ENCODE results near the gene LOXL4. TPM values are rescaled to one million over a fixed set of nuclear protein-coding genes. Genes with fewer than 3 reads are reported as not detected.
A peak's percentile ranks its signal among the peaks of the same experiment; 100 is the strongest.

The LOXL4 gene
- total and polyA plus RNA-seq, 2 donors = 0.99 to 3.6 TPM

- no peak overlapping the region for H3K27ac ChIP-seq (ENCODE audit: low read depth in 1 of 2, low read length in 1 of 2)
- DNase-seq (ENCODE audit: low read depth in 6 of 9, low spot score in 9 of 9) = no peak
- 97% methylated on average over 17 of the region's 17 CpGs for WGBS
These were observed 12.7 kb downstream of the LOXL4 start for GRCh38 chr10:98255146-98255877.

GRCh38 chr10:98254234-98254974, 13.6 kb downstream of the LOXL4 start:
- no peaks in the 10 kb centered on the region for H3K9me3 ChIP-seq (ENCODE audit: control insufficient read depth in 2 of 2, insufficient read depth in 1 of 2, low read length in 1 of 2)
- no peaks in the 10 kb centered on the region for H3K27me3 ChIP-seq (ENCODE audit: control insufficient read depth in 2 of 2, insufficient read depth in 1 of 2, low read length in 1 of 2)
- H3K4me1 ChIP-seq (ENCODE audit: control insufficient read depth in 2 of 2, insufficient read depth in 2 of 2, low read length in 2 of 2) = no peaks in the 10 kb centered on the region
- no peak overlapping the region for H3K4me3 ChIP-seq (ENCODE audit: low read length in 2 of 2)
- H3K27ac ChIP-seq (ENCODE audit: low read depth in 1 of 2, low read length in 1 of 2) = no peak overlapping the region
- DNase-seq (ENCODE audit: low read depth in 6 of 9, low spot score in 9 of 9) = no peak
- WGBS = 89% methylated on average over 10 of the region's 10 CpGs
- H3K36me3 ChIP-seq (ENCODE audit: control insufficient read depth in 2 of 2, insufficient read depth in 2 of 2, low read length in 1 of 2) = peaks cover 14% of the 10 kb centered on the region in 2 donors

More at GRCh38 chr10:98255146-98255877, 12.7 kb downstream of the LOXL4 start:
- H3K4me1 ChIP-seq (ENCODE audit: control insufficient read depth in 2 of 2, insufficient read depth in 2 of 2, low read length in 2 of 2) = no peaks in the 10 kb centered on the region
- H3K36me3 ChIP-seq (ENCODE audit: control insufficient read depth in 2 of 2, insufficient read depth in 2 of 2, low read length in 1 of 2) = peaks cover 10 to 14% of the 10 kb centered on the region in 2 donors
- H3K9me3 ChIP-seq (ENCODE audit: control insufficient read depth in 2 of 2, insufficient read depth in 1 of 2, low read length in 1 of 2) = no peaks in the 10 kb centered on the region
- no peak overlapping the region for H3K4me3 ChIP-seq (ENCODE audit: low read length in 2 of 2)
- H3K27me3 ChIP-seq (ENCODE audit: control insufficient read depth in 2 of 2, insufficient read depth in 1 of 2, low read length in 1 of 2) = no peaks in the 10 kb centered on the region

- Histone ChIP-seq H3K4me3 (ENCODE audit: low read length in 2 of 2) (no peak overlapping the region), H3K36me3 (ENCODE audit: control insufficient read depth in 2 of 2, insufficient read depth in 2 of 2, low read length in 1 of 2) (peaks cover 17 to 20% of the 10 kb centered on the region in 2 donors), H3K4me1 (ENCODE audit: control insufficient read depth in 2 of 2, insufficient read depth in 2 of 2, low read length in 2 of 2) (no peaks in the 10 kb centered on the region), H3K27ac (ENCODE audit: low read depth in 1 of 2, low read length in 1 of 2) (no peak overlapping the region), H3K9me3 (ENCODE audit: control insufficient read depth in 2 of 2, insufficient read depth in 1 of 2, low read length in 1 of 2) (no peaks in the 10 kb centered on the region), H3K27me3 (ENCODE audit: control insufficient read depth in 2 of 2, insufficient read depth in 1 of 2, low read length in 1 of 2) (no peaks in the 10 kb centered on the region)
- no peak for DNase-seq (ENCODE audit: low read depth in 6 of 9, low spot score in 9 of 9)
- 98% methylated on average over 17 of the region's 17 CpGs for WGBS
These were observed 14.5 kb downstream of the LOXL4 start for GRCh38 chr10:98253499-98253898.

DNA sequence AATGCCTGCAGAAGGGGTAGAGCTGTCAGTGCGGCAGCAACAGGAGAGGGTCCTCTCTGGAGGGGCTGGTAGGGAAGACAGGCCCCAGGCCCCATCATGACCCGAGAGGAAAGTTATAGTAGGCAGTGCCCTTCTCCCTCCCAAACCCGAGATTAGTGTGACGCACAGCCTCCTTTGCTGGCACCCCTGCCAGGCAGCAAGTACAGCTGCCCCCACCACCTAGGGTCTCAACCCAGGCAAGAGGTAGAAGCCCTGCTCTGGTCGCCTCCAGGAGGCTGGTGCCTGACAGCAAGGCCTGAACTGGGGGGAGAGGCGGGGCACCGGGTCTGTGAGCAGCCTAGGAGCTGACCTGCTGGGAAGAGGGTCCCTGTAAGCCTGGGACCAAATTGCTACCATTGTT, 15.5 kb downstream of the LOXL4 start:
- Histone ChIP-seq H3K27me3 (ENCODE audit: control insufficient read depth in 2 of 2, insufficient read depth in 1 of 2, low read length in 1 of 2) (no peaks in the 10 kb centered on the region), H3K36me3 (ENCODE audit: control insufficient read depth in 2 of 2, insufficient read depth in 2 of 2, low read length in 1 of 2) (peaks cover 22 to 28% of the 10 kb centered on the region in 2 donors), H3K9me3 (ENCODE audit: control insufficient read depth in 2 of 2, insufficient read depth in 1 of 2, low read length in 1 of 2) (no peaks in the 10 kb centered on the region), H3K27ac (ENCODE audit: low read depth in 1 of 2, low read length in 1 of 2) (no peak overlapping the region), H3K4me3 (ENCODE audit: low read length in 2 of 2) (no peak overlapping the region), H3K4me1 (ENCODE audit: control insufficient read depth in 2 of 2, insufficient read depth in 2 of 2, low read length in 2 of 2) (peaks cover under 1% of the 10 kb centered on the region in 2 donors)
- no peak for DNase-seq (ENCODE audit: low read depth in 6 of 9, low spot score in 9 of 9)
- WGBS = 96% methylated on average over 7 of the region's 7 CpGs

DNA sequence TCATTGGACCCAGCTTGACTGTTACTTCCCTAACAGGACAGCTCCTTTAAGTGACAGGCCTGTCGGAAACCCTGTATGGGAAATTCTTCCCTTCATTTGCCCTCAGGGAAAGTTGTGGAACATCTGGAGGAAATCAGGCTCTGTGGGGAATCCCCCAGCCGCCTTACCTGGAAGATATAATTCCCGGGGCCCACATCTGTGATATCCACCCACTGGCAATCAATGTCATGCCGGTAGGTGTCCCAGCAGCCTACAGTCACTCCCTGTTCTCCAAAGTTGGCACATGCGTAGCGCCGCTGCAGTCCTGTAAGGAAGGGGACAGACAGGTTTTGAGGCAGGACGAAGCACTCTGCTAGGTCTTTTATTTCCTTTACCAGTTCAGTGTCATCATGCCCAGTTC, 16.6 kb downstream of the LOXL4 start:
- Histone ChIP-seq H3K36me3 (ENCODE audit: control insufficient read depth in 2 of 2, insufficient read depth in 2 of 2, low read length in 1 of 2) (peaks cover 27 to 32% of the 10 kb centered on the region in 2 donors), H3K27ac (ENCODE audit: low read depth in 1 of 2, low read length in 1 of 2) (no peak overlapping the region), H3K27me3 (ENCODE audit: control insufficient read depth in 2 of 2, insufficient read depth in 1 of 2, low read length in 1 of 2) (no peaks in the 10 kb centered on the region), H3K9me3 (ENCODE audit: control insufficient read depth in 2 of 2, insufficient read depth in 1 of 2, low read length in 1 of 2) (no peaks in the 10 kb centered on the region), H3K4me3 (ENCODE audit: low read length in 2 of 2) (no peak overlapping the region), H3K4me1 (ENCODE audit: control insufficient read depth in 2 of 2, insufficient read depth in 2 of 2, low read length in 2 of 2) (peaks cover 10% of the 10 kb centered on the region in 2 donors)
- no peak for DNase-seq (ENCODE audit: low read depth in 6 of 9, low spot score in 9 of 9)
- 96% methylated on average over 8 of the region's 8 CpGs for WGBS

DNA sequence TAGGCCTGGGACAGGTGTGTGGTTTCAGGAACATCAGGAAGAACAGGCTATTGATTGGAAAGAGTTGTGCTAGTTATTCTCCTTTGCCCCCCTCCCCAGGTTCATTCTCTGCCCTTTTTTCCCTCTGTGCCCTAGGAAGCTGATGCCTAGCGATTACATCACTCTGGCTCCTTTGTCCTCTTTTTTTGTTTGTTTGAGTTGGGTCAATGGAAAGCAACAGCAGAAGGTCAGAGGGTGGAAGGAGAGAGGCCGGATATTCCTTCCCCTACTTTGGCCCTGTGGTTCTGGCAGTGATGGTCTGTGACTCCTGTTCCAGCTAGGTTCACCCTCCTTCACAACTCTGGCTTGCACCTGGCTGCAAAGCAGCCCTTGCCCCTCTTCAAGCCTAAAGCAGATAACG, 18.9 kb downstream of the LOXL4 start:
- no peak overlapping the region for H3K27ac ChIP-seq (ENCODE audit: low read depth in 1 of 2, low read length in 1 of 2)
- H3K4me1 ChIP-seq (ENCODE audit: control insufficient read depth in 2 of 2, insufficient read depth in 2 of 2, low read length in 2 of 2) = peaks cover 10% of the 10 kb centered on the region in 2 donors
- H3K27me3 ChIP-seq (ENCODE audit: control insufficient read depth in 2 of 2, insufficient read depth in 1 of 2, low read length in 1 of 2) = no peaks in the 10 kb centered on the region
- peaks cover 38% of the 10 kb centered on the region in 2 donors for H3K36me3 ChIP-seq (ENCODE audit: control insufficient read depth in 2 of 2, insufficient read depth in 2 of 2, low read length in 1 of 2)
- H3K4me3 ChIP-seq (ENCODE audit: low read length in 2 of 2) = no peak overlapping the region
- H3K9me3 ChIP-seq (ENCODE audit: control insufficient read depth in 2 of 2, insufficient read depth in 1 of 2, low read length in 1 of 2) = no peaks in the 10 kb centered on the region
- DNase-seq (ENCODE audit: low read depth in 6 of 9, low spot score in 9 of 9) = no peak
- WGBS = 94% methylated on average over 3 of the region's 3 CpGs

GRCh38 chr10:98248018-98248417, 20.0 kb downstream of the LOXL4 start:
- no peak for DNase-seq (ENCODE audit: low read depth in 6 of 9, low spot score in 9 of 9)
- Histone ChIP-seq H3K9me3 (ENCODE audit: control insufficient read depth in 2 of 2, insufficient read depth in 1 of 2, low read length in 1 of 2) (no peaks in the 10 kb centered on the region), H3K4me1 (ENCODE audit: control insufficient read depth in 2 of 2, insufficient read depth in 2 of 2, low read length in 2 of 2) (peaks cover 10% of the 10 kb centered on the region in 2 donors), H3K27ac (ENCODE audit: low read depth in 1 of 2, low read length in 1 of 2) (no peak overlapping the region), H3K4me3 (ENCODE audit: low read length in 2 of 2) (no peak overlapping the region), H3K36me3 (ENCODE audit: control insufficient read depth in 2 of 2, insufficient read depth in 2 of 2, low read length in 1 of 2) (peaks cover 41 to 47% of the 10 kb centered on the region in 2 donors), H3K27me3 (ENCODE audit: control insufficient read depth in 2 of 2, insufficient read depth in 1 of 2, low read length in 1 of 2) (no peaks in the 10 kb centered on the region)
- 99% methylated on average over 4 of the region's 4 CpGs for WGBS

GRCh38 chr10:98246911-98247805, 20.8 kb downstream of the LOXL4 start:
- H3K36me3 ChIP-seq (ENCODE audit: control insufficient read depth in 2 of 2, insufficient read depth in 2 of 2, low read length in 1 of 2) = peaks cover 36 to 47% of the 10 kb centered on the region in 2 donors
- no peak overlapping the region for H3K4me3 ChIP-seq (ENCODE audit: low read length in 2 of 2)
- DNase-seq (ENCODE audit: low read depth in 6 of 9, low spot score in 9 of 9) = peak in 2 of 9 donors; percentile 4 to 47
- peaks cover 10% of the 10 kb centered on the region in 2 donors for H3K4me1 ChIP-seq (ENCODE audit: control insufficient read depth in 2 of 2, insufficient read depth in 2 of 2, low read length in 2 of 2)
- no peaks in the 10 kb centered on the region for H3K9me3 ChIP-seq (ENCODE audit: control insufficient read depth in 2 of 2, insufficient read depth in 1 of 2, low read length in 1 of 2)
- no peaks in the 10 kb centered on the region for H3K27me3 ChIP-seq (ENCODE audit: control insufficient read depth in 2 of 2, insufficient read depth in 1 of 2, low read length in 1 of 2)
- H3K27ac ChIP-seq (ENCODE audit: low read depth in 1 of 2, low read length in 1 of 2) = no peak overlapping the region
- WGBS = 54% methylated on average over 6 of the region's 6 CpGs
